GM18861 (cell line): ENCODE data around the gene CCN6.
A peak's percentile ranks its signal among the peaks of the same experiment; 100 is the strongest.
"Not testable (repeated sequence)": the region's sequence is repeated elsewhere in the genome, so short reads cannot be mapped to it uniquely, and the experiment has no call there.

ENCODE experiments used
- ATAC-seq: cut with Tn5 transposase; IDR thresholded peaks from one replicate; pipeline ENCODE4 v1.9.1; 2021; ENCODE audit not compliant: unreplicated experiment

The CCN6 gene

GRCh38 chr6:112049026-112049799, 4.7 kb upstream of the CCN6 start:
- ATAC-seq = no peak

- no peak for ATAC-seq
These were observed 3.9 kb upstream of the CCN6 start for GRCh38 chr6:112049996-112050395.

GRCh38 chr6:112050429-112050828, 3.5 kb upstream of the CCN6 start:
- no peak for ATAC-seq

- ATAC-seq = not testable (repeated sequence)
These were observed 2.6 kb upstream of the CCN6 start for GRCh38 chr6:112051251-112051740.

- no peak for ATAC-seq
These were observed 769 bp downstream of the CCN6 start for GRCh38 chr6:112054555-112055190.

GRCh38 chr6:112058243-112059032, 4.5 kb downstream of the CCN6 start:
- ATAC-seq = no peak

GRCh38 chr6:112061605-112062004, 7.7 kb downstream of the CCN6 start:
- ATAC-seq = no peak

- ATAC-seq = no peak
These were observed 9.1 kb downstream of the CCN6 start for GRCh38 chr6:112062966-112063365.

- no peak for ATAC-seq
These were observed 11.6 kb downstream of the CCN6 start for GRCh38 chr6:112065426-112065986.

- no peak for ATAC-seq
These were observed 12.7 kb downstream of the CCN6 start for GRCh38 chr6:112066606-112067005.

GRCh38 chr6:112081569-112081968, 27.7 kb downstream of the CCN6 start:
- ATAC-seq = no peak

- ATAC-seq = no peak
These were observed 31.6 kb downstream of the CCN6 start for GRCh38 chr6:112085286-112086065.

- peak; percentile 30 for ATAC-seq
These were observed 32.8 kb downstream of the CCN6 start for GRCh38 chr6:112086744-112087135.

GRCh38 chr6:112087136-112087911, 33.4 kb downstream of the CCN6 start, which contains the start of the genes FAM229B and TUBE1:
TSS of gene FAM229B (plus strand) at chr6:112087591. CDS start at chr6:112099284, 11,693 bp downstream.
TSS of gene TUBE1 (minus strand) at chr6:112087482. CDS start at chr6:112087434, 48 bp downstream.
- peak; percentile 99 for ATAC-seq

- no peak for ATAC-seq
These were observed 34.0 kb downstream of the CCN6 start for GRCh38 chr6:112087916-112088315.

- no peak for ATAC-seq
These were observed 43.0 kb downstream of the CCN6 start for GRCh38 chr6:112096901-112097300.

- ATAC-seq = no peak
These were observed 46.7 kb downstream of the CCN6 start for GRCh38 chr6:112100561-112100960.

- not testable (repeated sequence) for ATAC-seq
These were observed 52.1 kb downstream of the CCN6 start for GRCh38 chr6:112106026-112106425.

GRCh38 chr6:112106562-112106961, 52.7 kb downstream of the CCN6 start:
- no peak for ATAC-seq
